Measurements from ENCODE around the gene ARL14. TPM values are rescaled to one million over a fixed set of nuclear protein-coding genes. Genes with fewer than 3 reads are reported as not detected.

Gene ARL14
- total RNA-seq, 3 donors from 2014 or later: not detected

- intact Hi-C loops (cut with DNase I; ENCODE audit: low total_unique reads): no loop called here
- Histone ChIP-seq H3K27ac (no peak overlapping the region), H3K4me3 (no peak overlapping the region), H3K27me3 (no peaks in the 10 kb centered on the region), H3K36me3 (no peaks in the 10 kb centered on the region), H3K4me1 (no peaks in the 10 kb centered on the region), H3K9me3 (no peaks in the 10 kb centered on the region)
- no peak for DNase-seq (ENCODE audit: low spot score in 2 of 2)
- no peak for TF ChIP-seq POLR2A (IDR thresholded peaks at IDR 0.05)
- TF ChIP-seq, protein P1, sequence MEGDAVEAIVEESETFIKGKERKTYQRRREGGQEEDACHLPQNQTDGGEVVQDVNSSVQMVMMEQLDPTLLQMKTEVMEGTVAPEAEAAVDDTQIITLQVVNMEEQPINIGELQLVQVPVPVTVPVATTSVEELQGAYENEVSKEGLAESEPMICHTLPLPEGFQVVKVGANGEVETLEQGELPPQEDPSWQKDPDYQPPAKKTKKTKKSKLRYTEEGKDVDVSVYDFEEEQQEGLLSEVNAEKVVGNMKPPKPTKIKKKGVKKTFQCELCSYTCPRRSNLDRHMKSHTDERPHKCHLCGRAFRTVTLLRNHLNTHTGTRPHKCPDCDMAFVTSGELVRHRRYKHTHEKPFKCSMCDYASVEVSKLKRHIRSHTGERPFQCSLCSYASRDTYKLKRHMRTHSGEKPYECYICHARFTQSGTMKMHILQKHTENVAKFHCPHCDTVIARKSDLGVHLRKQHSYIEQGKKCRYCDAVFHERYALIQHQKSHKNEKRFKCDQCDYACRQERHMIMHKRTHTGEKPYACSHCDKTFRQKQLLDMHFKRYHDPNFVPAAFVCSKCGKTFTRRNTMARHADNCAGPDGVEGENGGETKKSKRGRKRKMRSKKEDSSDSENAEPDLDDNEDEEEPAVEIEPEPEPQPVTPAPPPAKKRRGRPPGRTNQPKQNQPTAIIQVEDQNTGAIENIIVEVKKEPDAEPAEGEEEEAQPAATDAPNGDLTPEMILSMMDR (IDR thresholded peaks at IDR 0.05): peak in 1 of 3 donors; percentile 20
These were observed 8.3 kb downstream of the ARL14 start for GRCh38 chr3:160685144-160685766.

DNA sequence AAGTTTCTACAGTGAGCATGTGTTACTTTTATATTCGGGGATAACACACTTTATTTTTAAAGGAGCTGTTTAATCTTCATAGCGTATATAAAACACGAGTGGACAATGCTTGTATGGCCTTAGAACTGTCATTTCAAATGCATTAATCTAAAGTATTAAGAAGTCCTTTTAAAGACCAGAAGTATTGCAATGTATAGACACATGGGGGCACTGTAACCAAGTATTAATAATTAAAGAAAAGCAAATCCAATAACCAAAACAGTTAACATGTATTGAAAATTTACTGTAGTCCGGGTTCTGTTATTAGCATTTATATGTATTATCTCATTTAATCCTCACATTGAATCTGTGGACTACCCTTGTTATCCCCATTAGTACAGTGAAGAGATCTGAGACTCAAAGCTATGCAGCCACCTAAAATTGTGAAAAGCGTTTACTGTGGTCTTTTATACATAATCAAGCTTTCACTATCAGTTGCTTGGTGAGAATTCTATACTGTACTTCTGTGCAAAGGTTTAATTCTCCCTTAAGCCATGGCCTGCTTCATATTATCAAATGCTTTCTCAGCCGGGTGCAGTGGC is 10.1 kb downstream of the ARL14 start:
- Histone ChIP-seq H3K4me3 (no peak overlapping the region), H3K27ac (no peak overlapping the region), H3K4me1 (no peaks in the 10 kb centered on the region), H3K36me3 (no peaks in the 10 kb centered on the region), H3K9me3 (no peaks in the 10 kb centered on the region), H3K27me3 (no peaks in the 10 kb centered on the region)
- TF ChIP-seq, protein P1 (IDR thresholded peaks at IDR 0.05): peak in 1 of 3 donors; percentile 12
- TF ChIP-seq POLR2AphosphoS5 (IDR thresholded peaks at IDR 0.05): no peak
- no peak for TF ChIP-seq POLR2A (IDR thresholded peaks at IDR 0.05)
- no peak for DNase-seq (ENCODE audit: low spot score in 2 of 2)
- intact Hi-C loops (cut with DNase I; ENCODE audit: low total_unique reads): no loop called here

DNA sequence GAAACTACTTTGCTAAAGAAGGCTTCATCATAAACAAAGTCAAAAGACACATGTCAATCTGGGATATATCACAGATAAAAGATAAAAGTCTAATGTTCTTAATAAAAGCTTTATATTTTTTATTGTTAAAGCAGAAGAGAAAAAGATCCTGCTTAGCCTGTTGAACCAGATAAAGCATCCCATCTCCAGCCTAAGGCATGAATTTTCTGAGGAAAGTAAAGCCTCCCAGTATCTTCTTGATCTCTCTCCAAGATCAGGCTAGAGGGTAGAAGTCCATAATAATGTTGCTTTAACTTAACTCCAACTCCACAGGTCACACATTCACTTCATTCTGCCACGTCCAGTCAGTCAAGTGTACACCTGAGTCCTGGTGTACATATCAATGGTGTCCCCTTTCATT is 14.2 kb downstream of the ARL14 start:
- Histone ChIP-seq H3K27ac (no peak overlapping the region), H3K27me3 (no peaks in the 10 kb centered on the region), H3K4me3 (no peak overlapping the region), H3K36me3 (no peaks in the 10 kb centered on the region), H3K4me1 (no peaks in the 10 kb centered on the region), H3K9me3 (no peaks in the 10 kb centered on the region)
- TF ChIP-seq POLR2AphosphoS5 (IDR thresholded peaks at IDR 0.05) (no peak), POLR2A (IDR thresholded peaks at IDR 0.05) (no peak)
- TF ChIP-seq, protein P1 (IDR thresholded peaks at IDR 0.05): no peak
- intact Hi-C loops (cut with DNase I; ENCODE audit: low total_unique reads): no loop called here
- no peak for DNase-seq (ENCODE audit: low spot score in 2 of 2)

GRCh38 chr3:160691962-160692361 is 15.0 kb downstream of the ARL14 start:
- Histone ChIP-seq H3K9me3 (no peaks in the 10 kb centered on the region), H3K4me1 (no peaks in the 10 kb centered on the region), H3K4me3 (no peak overlapping the region), H3K27ac (no peak overlapping the region), H3K36me3 (no peaks in the 10 kb centered on the region), H3K27me3 (no peaks in the 10 kb centered on the region)
- intact Hi-C loops (cut with DNase I; ENCODE audit: low total_unique reads): no loop called here
- TF ChIP-seq, protein P1 (IDR thresholded peaks at IDR 0.05): no peak
- TF ChIP-seq POLR2A (IDR thresholded peaks at IDR 0.05) (no peak), POLR2AphosphoS5 (IDR thresholded peaks at IDR 0.05) (no peak)
- no peak for DNase-seq (ENCODE audit: low spot score in 2 of 2)

GRCh38 chr3:160693191-160693590 is 16.2 kb downstream of the ARL14 start:
- intact Hi-C loops (cut with DNase I; ENCODE audit: low total_unique reads): no loop called here
- Histone ChIP-seq H3K9me3 (no peaks in the 10 kb centered on the region), H3K27me3 (no peaks in the 10 kb centered on the region), H3K27ac (no peak overlapping the region), H3K4me1 (no peaks in the 10 kb centered on the region), H3K4me3 (no peak overlapping the region), H3K36me3 (no peaks in the 10 kb centered on the region)
- TF ChIP-seq POLR2A (IDR thresholded peaks at IDR 0.05) (no peak), POLR2AphosphoS5 (IDR thresholded peaks at IDR 0.05) (no peak)
- TF ChIP-seq, protein P1 (IDR thresholded peaks at IDR 0.05): no peak
- no peak for DNase-seq (ENCODE audit: low spot score in 2 of 2)
